HepG2 (cell line): Measurements from ENCODE around the gene GADD45GIP1. TPM values are rescaled to one million over a fixed set of nuclear protein-coding genes. Genes with fewer than 3 reads are reported as not detected.

Experiments
- CHCHD3 ChIP-seq: sonication (generic); formaldehyde crosslinking; IDR thresholded peaks from 2 replicates; pipeline ENCODE4 v1.8.0; 2022; ENCODE audit warnings: mild to moderate bottlenecking, missing genetic modification reagents, moderate library complexity
- GTF2F1 ChIP-seq: fragments of 150-350 bp; IDR thresholded peaks from 2 replicates; pipeline ENCODE4 v1.6.1; 2014; ENCODE audit warnings: low read length
- KDM2A ChIP-seq: sonication (generic); formaldehyde crosslinking; IDR thresholded peaks from 2 replicates; pipeline ENCODE4 v1.4.0; 2020; ENCODE audit warnings: low read depth, missing genetic modification reagents, borderline replicate concordance
- KLF13 ChIP-seq: sonication (generic); formaldehyde crosslinking; IDR thresholded peaks from 2 replicates; pipeline ENCODE4 v1.4.0; 2020; ENCODE audit warnings: mild to moderate bottlenecking, missing genetic modification reagents
- MEIS1 ChIP-seq: sonication (generic); formaldehyde crosslinking; IDR thresholded peaks from 2 replicates; pipeline ENCODE4 v1.9.0; 2021; ENCODE audit warnings: mild to moderate bottlenecking, missing genetic modification reagents, moderate library complexity, borderline replicate concordance
- NFYB ChIP-seq: sonication (generic); formaldehyde crosslinking; IDR thresholded peaks from 2 replicates; pipeline ENCODE4 v1.4.0; 2020; ENCODE audit warnings: missing genetic modification reagents
- SKI ChIP-seq: fragments of 450-650 bp; IDR thresholded peaks from one replicate; pipeline ENCODE4 v1.6.1; 2018; ENCODE audit warnings: mild to moderate bottlenecking; ENCODE audit not compliant: partially characterized antibody
- SNAPC2 ChIP-seq: sonication (generic); formaldehyde crosslinking; IDR thresholded peaks from 2 replicates; pipeline ENCODE4 v1.8.1; 2022; ENCODE audit warnings: mild to moderate bottlenecking, missing genetic modification reagents
- TCF7L2 ChIP-seq: IDR thresholded peaks from 2 replicates; pipeline ENCODE4 v1.6.1; 2011; ENCODE audit warnings: mild to moderate bottlenecking, low read depth, low read length, moderate library complexity
- TOE1 ChIP-seq: sonication (generic); formaldehyde crosslinking; IDR thresholded peaks from 2 replicates; pipeline ENCODE4 v1.4.0; 2020; ENCODE audit warnings: mild to moderate bottlenecking, missing genetic modification reagents
- TSC22D2 ChIP-seq: sonication (generic); formaldehyde crosslinking; IDR thresholded peaks from 2 replicates; pipeline ENCODE4 v1.5.1; 2020; ENCODE audit warnings: missing genetic modification reagents, mild to moderate bottlenecking, borderline replicate concordance
- ZFP62 ChIP-seq: sonication (generic); formaldehyde crosslinking; IDR thresholded peaks from 2 replicates; pipeline ENCODE4 v1.4.0; 2020; ENCODE audit warnings: missing genetic modification reagents
- ZNF230 ChIP-seq: sonication (generic); formaldehyde crosslinking; IDR thresholded peaks from 2 replicates; pipeline ENCODE4 v1.4.0; 2020; ENCODE audit warnings: mild to moderate bottlenecking, missing genetic modification reagents
- ZNF605 ChIP-seq: sonication (generic); formaldehyde crosslinking; IDR thresholded peaks from 2 replicates; pipeline ENCODE4 v1.8.0; 2022; ENCODE audit warnings: mild to moderate bottlenecking, missing genetic modification reagents
- ZNF816 ChIP-seq: sonication (generic); formaldehyde crosslinking; IDR thresholded peaks from 2 replicates; pipeline ENCODE4 v1.8.0; 2022; ENCODE audit warnings: missing genetic modification reagents, mild to moderate bottlenecking, borderline replicate concordance
- ZSCAN22 ChIP-seq: sonication (generic); formaldehyde crosslinking; IDR thresholded peaks from 2 replicates; pipeline ENCODE4 v1.4.0; 2020; ENCODE audit warnings: mild to moderate bottlenecking, missing genetic modification reagents
- ZSCAN29 ChIP-seq: sonication (generic); formaldehyde crosslinking; conservative IDR thresholded peaks from 2 replicates; pipeline ENCODE4 v1.4.0; 2020; ENCODE audit warnings: mild to moderate bottlenecking, missing genetic modification reagents
- polyA plus RNA-seq, 8 experiments: library from polyadenylated mRNA; depleted of rRNA in 3 of 8; stranded (reverse) in 7 of 8; unstranded in 1 of 8; fragments of >200 nt; fragmentation: Illumina TruSeq in 4 of 8; extraction: Trizol in 4 of 8; gene quantifications; 2 replicates each; pipeline versions ENCODE4 v1.2.1 to v1.2.3, GENCODE V29; 2011 to 2016; ENCODE audit warnings: low read depth in 4 of 8, missing spikeins in 1 of 8, mixed read lengths in 1 of 8; ENCODE audit not compliant: insufficient read depth in 1 of 8
- total RNA-seq, 5 experiments: library from RNA; depleted of rRNA; stranded (reverse); fragments of >200 nt; fragmentation: Illumina TruSeq; extraction: Trizol; gene quantifications; 2 replicates each; pipeline ENCODE4 v1.2.3, GENCODE V29; 2016; ENCODE audit warnings: low read depth in 1 of 5
- TF ChIP-seq, protein P1 (sequence below): sonication (generic); formaldehyde crosslinking; IDR thresholded peaks from 2 replicates; pipeline ENCODE4 v1.4.0; 2020; ENCODE audit warnings: missing genetic modification reagents
- TF ChIP-seq, protein P2 (sequence below): sonication (generic); formaldehyde crosslinking; conservative IDR thresholded peaks from 2 replicates; pipeline ENCODE4 v1.5.0; 2020; ENCODE audit warnings: missing genetic modification reagents
- TF ChIP-seq, protein P3 (sequence below): sonication (generic); formaldehyde crosslinking; IDR thresholded peaks from 2 replicates; pipeline ENCODE4 v1.8.0; 2022; ENCODE audit warnings: low read depth, missing genetic modification reagents
- TF ChIP-seq, protein P4 (sequence below): sonication (generic); formaldehyde crosslinking; IDR thresholded peaks from 2 replicates; pipeline ENCODE4 v1.4.0; 2020; ENCODE audit warnings: mild to moderate bottlenecking, missing genetic modification reagents
- TF ChIP-seq, protein P5 (sequence below): IDR thresholded peaks from 2 replicates; pipeline ENCODE4 v1.6.1; 2016; ENCODE audit warnings: missing genetic modification reagents, missing compliant biosample characterization

GADD45GIP1 gene
- total and polyA plus RNA-seq, 2 of the 13 experiments (the other 11 are each of a cell fraction or from before 2014, with no cell fraction given) = 24.6 to 30.7 TPM

DNA sequence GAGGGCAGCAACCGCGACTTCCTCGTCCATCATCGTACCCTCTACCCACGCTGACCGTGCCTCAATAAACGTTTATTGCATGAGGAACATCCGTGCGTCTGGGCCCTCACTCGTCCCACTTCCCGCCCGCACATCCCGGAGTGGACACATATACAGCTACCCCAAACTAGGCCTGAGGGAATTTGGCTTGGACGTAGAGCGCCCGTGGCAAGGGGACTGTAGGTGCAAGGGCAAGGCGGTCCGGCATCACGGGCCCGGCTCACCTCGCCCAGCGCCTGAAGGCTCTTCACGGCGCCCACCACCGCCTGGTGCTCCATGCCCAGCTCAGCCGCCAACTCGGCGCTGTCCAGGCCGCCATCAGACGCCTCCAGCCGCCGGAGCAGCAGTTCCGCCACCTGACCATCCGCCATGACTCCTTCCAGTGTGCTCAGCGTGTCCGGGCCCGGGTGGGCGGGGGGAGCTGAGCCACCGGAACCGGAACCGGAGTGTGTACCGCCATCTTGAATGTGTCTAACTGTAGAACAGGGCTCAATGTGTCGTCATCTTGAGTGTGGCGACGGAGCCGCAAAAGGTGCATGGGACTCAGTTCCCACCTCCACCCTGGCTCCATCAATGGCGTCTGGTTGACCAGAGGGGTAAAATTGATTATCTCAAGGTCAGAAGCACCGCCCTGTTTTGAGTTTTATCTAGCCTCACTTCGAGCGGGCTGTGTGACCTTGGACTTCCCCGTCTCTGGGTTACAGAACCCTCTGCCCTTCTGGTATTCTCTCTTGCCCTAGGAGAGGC, 23.5 kb downstream of the GADD45GIP1 start, which contains the start of gene FARSA (continued):
- TF ChIP-seq, protein P1, sequence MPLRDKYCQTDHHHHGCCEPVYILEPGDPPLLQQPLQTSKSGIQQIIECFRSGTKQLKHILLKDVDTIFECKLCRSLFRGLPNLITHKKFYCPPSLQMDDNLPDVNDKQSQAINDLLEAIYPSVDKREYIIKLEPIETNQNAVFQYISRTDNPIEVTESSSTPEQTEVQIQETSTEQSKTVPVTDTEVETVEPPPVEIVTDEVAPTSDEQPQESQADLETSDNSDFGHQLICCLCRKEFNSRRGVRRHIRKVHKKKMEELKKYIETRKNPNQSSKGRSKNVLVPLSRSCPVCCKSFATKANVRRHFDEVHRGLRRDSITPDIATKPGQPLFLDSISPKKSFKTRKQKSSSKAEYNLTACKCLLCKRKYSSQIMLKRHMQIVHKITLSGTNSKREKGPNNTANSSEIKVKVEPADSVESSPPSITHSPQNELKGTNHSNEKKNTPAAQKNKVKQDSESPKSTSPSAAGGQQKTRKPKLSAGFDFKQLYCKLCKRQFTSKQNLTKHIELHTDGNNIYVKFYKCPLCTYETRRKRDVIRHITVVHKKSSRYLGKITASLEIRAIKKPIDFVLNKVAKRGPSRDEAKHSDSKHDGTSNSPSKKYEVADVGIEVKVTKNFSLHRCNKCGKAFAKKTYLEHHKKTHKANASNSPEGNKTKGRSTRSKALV (CRISPR knock-in tag) = no peak
- TF ChIP-seq ZNF816 (CRISPR knock-in tag) (no peak), ZSCAN29 (CRISPR knock-in tag) (no peak; the same call in 1 of the 2 replicates), SKI (no peak), CHCHD3 (CRISPR knock-in tag) (peak; percentile 58; the same call in 1 of the 2 replicates), TSC22D2 (CRISPR knock-in tag) (no peak), GTF2F1 (no peak), KDM2A (peak; percentile 86; the same call in 1 of the 2 replicates), KLF13 (CRISPR knock-in tag) (peak; percentile 49; the same call in 1 of the 2 replicates), NFYB (CRISPR knock-in tag) (peak; percentile 47), ZFP62 (no peak), MEIS1 (CRISPR knock-in tag) (peak; percentile 63; the same call in 1 of the 2 replicates), ZNF605 (CRISPR knock-in tag) (peak; percentile 92), TOE1 (CRISPR knock-in tag) (no peak), ZNF230 (CRISPR knock-in tag) (peak; percentile 86; the same call in 1 of the 2 replicates), SNAPC2 (CRISPR knock-in tag) (peak; percentile 70; the same call in 1 of the 2 replicates), ZSCAN22 (CRISPR knock-in tag) (peak; percentile 90), TCF7L2 (no peak)
- TF ChIP-seq, protein P2, sequence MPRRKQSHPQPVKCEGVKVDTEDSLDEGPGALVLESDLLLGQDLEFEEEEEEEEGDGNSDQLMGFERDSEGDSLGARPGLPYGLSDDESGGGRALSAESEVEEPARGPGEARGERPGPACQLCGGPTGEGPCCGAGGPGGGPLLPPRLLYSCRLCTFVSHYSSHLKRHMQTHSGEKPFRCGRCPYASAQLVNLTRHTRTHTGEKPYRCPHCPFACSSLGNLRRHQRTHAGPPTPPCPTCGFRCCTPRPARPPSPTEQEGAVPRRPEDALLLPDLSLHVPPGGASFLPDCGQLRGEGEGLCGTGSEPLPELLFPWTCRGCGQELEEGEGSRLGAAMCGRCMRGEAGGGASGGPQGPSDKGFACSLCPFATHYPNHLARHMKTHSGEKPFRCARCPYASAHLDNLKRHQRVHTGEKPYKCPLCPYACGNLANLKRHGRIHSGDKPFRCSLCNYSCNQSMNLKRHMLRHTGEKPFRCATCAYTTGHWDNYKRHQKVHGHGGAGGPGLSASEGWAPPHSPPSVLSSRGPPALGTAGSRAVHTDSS (CRISPR knock-in tag) = no peak
- TF ChIP-seq, protein P3, sequence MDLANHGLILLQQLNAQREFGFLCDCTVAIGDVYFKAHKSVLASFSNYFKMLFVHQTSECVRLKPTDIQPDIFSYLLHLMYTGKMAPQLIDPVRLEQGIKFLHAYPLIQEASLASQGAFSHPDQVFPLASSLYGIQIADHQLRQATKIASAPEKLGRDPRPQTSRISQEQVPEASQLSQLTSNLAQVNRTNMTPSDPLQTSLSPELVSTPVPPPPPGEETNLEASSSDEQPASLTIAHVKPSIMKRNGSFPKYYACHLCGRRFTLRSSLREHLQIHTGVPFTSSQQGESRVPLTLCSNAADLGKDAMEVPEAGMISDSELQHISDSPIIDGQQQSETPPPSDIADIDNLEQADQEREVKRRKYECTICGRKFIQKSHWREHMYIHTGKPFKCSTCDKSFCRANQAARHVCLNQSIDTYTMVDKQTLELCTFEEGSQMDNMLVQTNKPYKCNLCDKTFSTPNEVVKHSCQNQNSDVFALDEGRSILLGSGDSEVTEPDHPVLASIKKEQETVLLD = peak; percentile 86
- TF ChIP-seq, protein P4, sequence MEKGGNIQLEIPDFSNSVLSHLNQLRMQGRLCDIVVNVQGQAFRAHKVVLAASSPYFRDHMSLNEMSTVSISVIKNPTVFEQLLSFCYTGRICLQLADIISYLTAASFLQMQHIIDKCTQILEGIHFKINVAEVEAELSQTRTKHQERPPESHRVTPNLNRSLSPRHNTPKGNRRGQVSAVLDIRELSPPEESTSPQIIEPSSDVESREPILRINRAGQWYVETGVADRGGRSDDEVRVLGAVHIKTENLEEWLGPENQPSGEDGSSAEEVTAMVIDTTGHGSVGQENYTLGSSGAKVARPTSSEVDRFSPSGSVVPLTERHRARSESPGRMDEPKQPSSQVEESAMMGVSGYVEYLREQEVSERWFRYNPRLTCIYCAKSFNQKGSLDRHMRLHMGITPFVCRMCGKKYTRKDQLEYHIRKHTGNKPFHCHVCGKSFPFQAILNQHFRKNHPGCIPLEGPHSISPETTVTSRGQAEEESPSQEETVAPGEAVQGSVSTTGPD (CRISPR knock-in tag) = no peak
- TF ChIP-seq, protein P5, sequence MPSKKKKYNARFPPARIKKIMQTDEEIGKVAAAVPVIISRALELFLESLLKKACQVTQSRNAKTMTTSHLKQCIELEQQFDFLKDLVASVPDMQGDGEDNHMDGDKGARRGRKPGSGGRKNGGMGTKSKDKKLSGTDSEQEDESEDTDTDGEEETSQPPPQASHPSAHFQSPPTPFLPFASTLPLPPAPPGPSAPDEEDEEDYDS (CRISPR knock-in tag) = peak; percentile 60; the same call in 1 of the 2 replicates
